Measurements from ENCODE around the gene CHD9.
A peak's percentile ranks its signal among the peaks of the same experiment; 100 is the strongest.

CHD9 gene

DNA sequence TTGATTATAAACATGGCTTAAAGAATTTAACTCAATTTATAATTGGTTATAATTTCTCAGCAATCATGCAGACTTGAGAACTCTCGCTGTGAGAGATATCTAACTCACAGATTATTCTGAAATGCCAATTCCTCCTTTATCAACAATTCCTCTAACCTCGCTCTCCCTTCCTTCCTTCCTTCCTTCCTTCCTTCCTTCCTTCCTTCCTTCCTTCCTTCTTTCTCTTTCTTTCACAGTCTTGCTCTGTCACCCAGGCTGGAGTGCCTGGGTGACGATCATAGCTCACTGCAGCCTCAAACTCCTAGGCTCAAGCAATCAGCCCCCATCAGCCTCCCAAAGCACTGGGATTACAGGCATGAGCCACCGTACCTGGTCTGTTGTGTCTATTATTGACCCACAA is 42.4 kb downstream of the CHD9 start:
- no peak for DNase-seq

DNA sequence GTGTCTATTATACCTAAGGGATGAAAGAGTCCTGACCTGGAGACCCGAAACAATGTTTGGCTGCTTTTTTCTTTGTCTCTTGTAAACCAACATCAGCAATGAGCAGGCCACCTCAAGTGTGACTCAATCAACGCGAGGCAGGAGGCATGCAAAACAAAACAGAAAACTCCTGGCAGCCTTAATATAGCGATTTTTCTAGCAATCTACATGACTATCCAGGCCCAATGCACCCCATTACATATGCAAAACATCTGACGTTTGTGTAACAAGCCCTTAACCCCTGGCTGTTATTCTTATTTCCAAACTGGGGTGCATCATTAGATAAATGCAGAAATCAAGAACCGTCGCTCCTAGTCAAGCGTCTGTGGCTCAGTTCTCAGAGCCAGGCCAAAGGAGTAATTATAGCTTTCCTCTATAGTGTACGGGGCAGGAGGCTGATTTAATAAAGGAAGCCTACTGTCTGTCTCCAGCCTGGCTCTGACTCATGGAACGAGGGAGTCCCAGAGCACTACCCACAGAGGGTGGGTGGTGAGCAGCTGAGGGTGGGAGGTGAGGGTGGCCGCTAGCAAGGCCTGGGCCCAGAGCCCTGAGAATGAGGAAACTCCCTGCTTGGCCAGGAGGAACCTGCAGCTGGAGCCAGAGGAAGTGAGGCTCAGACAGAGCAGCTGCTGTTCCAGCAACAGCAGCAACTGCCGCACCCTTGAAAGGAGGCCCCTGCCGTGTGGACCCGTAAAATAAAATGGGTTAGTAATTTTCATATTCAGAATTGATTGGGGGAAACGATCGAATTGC is 43.9 kb downstream of the CHD9 start:
- peak; percentile 45 for DNase-seq

DNA sequence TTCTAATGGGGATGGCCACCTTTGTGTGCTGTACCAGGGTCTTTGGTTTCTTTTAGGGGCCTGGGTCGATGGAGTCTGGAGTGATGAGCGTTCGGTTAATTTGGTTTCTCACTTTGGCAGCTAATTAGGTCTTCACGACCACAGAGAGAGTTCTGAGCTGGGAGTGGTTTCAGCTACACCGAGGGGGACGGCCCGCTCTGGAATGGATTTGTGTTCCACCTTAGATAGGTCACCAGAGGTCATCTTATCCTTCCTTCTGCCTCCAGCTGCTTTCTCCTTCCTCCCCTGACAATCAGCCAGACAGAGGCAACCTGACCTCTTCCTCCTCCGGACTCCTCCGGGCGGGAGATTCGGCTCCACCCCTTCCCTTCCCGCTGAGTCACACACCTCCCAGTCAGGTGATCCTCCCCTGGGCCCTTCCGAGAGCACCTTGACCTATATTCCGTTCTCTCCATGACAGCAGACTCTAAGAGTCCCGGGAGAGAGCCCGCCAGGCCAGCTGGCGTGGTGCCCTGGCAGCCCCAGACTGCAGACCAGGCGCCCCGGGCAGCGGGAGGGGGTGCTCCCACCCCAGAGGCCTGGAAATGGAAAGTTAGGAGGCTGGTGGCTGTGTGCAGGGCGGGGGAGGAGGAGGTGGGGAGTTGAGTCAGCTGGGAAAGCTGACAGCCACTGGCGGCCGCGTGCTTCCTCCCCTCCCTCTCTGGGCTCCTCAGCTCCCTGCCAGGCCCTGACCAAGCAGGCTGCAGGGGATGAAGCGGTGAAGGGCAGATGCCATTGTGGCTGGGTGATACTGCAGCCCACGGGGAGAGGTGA is 44.7 kb downstream of the CHD9 start:
- DNase-seq: peak; percentile 55

DNA sequence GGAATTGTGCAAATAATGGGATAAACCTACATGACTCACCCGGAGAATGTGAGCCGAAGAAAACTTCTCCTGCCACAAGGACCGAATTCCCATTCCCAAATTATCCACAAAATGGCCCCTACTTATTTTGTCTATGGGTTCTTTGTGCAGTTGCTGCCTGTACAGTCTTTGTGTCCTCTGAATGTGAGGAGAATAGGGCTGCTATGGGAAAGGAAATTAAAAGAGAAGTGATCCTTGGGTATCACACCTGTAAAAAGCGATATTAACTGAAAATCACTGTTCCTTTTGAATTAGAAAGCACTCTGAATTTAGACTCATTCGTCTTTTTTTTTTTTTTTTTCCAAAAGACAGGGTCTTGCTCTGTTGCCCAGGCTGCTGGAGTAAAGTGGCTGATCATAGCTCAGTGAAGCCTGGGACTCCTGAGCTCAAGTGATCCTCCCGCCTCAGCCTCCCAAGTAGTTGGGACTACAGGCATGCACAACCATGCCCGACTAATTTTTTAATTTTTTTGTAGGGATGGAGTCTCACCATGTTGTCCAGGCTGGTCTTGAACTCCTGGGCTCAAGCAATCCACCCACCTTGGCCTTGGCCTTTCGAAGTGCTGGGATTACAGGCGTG is 45.4 kb downstream of the CHD9 start:
- DNase-seq: no peak

DNA sequence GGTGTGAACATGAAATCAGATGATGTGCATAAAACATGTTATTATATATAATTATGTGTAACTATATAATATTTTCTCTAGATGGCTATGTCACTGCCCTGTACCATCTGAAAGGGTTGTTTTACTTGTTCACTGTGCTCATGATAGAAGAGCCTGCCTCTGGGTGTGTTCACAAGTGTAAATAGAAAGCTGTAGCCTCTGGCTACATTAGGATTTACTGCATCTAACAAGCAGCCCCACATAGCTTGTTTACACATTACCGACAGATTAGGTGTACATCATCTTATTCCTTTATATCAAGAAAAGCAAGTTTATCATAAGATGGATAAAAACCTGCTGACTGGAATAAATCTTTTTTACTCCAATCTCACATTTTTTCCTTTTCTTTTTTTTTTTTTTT is 46.1 kb downstream of the CHD9 start:
- DNase-seq: no peak

DNA sequence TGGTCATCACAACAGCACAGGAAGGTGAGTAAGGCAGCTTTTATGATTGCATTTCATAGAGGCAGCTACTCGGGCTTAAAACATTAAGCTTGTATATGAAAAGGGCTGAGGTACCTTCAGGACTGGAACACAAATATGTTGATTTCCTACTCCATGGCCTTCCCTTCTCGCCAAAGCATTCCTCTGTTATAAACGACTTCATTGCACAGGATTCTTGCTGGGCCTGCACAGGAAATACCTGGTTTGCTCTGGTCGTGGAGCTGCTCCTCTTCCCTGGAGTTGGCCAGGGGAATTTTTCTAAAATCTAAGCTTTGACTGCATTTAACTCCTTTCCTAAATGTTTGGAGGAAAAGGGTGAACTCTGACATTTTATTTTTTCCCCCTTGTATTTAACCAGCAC is 49.0 kb downstream of the CHD9 start:
- no peak for DNase-seq

DNA sequence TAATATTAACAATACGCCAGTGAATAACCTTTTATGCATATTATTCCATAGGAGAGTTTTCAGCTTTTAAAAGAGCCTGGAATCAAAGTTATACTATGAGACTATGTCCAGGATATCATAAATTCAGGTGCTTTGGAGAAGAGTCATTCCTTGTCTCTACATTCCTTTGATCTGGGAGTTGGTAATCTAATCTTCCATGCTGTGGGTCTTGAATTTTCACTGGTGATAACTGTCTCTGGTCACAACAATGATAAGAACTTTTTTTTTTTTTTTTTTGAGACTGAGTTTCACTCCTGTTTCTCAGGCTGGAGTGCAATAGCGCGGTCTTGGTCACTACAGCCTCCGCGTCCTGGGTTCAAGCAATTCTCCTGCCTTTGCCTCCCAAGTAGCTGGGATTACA is 50.8 kb downstream of the CHD9 start:
- DNase-seq: no peak

DNA sequence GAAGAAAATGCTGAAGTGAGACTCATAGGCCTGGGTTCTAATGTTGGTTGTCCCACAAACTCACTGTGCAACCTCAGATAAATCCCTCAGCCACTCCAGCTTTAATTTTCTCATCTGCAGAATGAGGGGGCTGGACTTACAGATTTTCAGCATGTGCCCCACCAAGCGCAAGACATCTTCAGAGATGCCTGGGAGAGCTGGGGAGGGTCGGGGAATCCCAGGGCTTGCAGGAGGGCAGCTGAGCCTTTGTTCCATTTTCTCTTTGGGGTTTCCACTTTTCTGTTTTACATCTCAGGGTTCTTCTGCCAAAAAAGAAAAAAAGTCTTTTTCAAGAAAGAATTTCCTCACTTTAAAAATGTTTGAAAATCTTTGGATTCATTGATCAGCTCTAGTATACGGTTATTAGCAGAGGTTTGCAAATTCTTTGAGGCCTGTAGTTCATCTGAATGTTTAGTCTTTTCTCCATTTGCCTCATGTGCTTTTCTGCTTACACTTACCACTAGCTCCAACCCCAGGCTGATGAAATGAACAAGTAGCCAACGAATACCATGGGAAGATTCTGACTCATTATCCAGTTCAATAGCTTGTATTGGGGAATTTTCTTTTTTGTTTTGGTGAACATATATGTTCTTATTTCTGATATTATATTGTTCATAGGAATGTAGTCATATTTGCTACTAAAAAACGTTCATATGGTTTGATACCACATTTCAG is 56.4 kb downstream of the CHD9 start:
- no peak for DNase-seq

DNA sequence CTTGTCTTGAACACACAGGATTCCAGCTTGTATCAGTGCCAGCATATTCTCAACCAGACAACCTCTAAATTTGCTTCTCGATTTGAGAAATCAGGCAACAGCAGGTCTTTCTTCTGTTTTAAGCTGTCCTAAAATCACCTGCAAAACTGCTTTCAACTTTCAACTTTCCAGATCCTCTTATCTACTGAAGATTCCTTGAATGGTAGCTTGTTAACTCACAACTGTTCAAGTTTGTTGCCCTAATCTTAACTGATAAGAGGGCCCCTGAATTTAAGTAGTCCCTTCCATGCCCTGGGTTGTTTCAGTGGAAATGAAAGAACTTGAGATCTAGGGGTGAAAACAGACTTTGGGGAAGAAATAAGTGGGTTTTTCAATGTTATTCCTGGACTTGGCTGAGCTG is 57.2 kb downstream of the CHD9 start:
- DNase-seq: no peak

DNA sequence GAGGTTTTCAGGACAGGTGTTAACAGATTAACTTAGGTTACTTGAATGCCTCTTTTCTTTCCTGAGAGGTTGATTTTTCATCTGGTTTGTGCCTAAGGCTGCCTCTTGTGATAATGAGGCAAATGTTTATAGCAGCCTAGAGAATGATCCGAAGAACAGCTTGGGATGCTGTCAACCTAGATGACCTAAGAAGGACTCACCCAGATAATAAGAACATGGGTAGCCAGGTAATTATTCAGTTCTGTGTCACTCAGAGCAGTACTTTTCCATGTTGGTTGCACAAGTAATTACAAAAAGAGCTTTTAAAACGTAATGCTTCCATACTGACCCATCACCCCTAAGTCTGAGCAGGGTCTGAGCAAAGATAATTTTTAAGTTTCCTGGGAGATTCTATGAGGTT is 60.3 kb downstream of the CHD9 start:
- no peak for DNase-seq

DNA sequence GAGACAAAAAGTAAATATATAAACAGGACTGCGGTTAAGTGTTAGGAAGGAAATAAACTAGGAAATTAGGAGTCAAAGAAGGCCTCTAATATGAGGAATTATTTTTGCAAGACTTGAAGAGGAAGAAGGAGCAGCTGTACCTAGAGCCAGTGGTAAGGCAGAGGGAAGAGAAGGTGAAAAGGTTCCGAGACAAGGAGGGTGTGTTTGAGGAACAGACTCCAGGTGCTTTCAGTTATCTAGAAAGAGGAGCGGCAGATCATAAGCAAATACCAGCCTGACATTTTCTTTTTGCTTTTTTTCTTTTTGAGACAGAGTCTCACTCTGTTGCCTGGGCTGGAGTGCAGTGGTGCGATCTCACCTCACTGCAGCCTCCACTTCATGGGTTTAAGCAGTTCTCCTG is 61.0 kb downstream of the CHD9 start:
- DNase-seq: no peak

DNA sequence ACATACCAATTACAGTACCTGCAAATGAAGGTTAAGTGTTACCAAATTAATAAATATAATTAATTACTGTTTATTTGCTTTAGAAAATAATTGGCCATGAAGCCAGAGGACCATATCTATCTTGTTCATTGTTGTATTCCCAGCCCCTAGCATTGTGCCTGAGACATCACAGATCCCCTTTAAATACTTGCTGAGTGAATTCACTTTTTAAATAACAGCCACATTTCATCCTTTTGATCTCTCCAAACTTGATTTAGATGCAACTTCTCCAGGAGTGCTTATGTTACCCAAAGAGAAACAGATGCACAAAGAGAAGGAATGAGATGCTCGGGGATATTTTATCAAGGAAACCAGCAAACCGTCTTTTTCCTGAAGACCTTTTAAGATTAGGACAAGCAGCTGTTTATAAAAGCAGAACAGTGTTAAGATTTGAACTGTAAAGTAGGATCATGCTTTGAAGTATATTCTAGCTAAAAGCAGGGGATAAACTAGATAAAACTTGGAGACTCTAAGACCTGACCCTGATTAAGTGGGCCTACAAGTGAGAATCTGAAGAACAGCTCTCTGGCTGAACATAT is 66.3 kb downstream of the CHD9 start:
- DNase-seq: no peak

DNA sequence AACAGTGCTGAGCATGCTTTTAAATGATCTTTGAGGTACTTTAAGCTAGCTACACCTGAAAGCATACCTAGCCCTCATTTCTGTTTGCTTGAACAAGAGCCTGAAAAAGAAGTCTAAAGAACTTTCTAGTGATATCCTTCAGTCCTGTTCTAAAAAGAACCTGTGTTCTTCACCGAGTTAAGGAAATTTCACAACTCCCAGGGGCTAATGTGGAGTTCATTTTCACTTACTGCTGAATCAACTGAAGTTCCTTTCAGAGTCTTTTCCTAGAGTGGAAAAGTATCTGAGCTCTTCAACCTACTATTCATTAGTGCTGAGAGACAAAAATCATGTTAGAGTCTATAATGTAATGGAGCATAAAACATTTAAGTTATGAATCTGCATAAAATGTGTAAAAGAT is 66.9 kb downstream of the CHD9 start:
- DNase-seq: no peak

DNA sequence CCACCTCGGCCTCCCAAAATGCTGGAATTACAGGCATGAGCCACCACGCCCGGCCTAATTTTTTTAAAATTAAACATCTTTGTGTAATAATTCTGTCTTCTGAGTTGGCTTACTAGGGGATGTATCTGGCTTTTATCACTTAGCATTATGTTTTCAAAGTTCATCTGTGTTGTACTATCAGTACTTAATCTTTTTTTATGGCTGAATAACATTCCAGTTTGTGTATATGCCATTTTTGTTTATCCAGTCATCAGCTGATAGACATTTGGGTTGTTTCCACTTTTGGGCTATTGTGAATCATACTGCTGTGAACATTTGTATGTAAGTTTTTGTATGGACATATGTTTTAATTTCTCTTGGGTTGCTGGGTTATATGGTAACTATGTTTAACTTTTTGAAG is 69.0 kb downstream of the CHD9 start:
- DNase-seq: no peak

DNA sequence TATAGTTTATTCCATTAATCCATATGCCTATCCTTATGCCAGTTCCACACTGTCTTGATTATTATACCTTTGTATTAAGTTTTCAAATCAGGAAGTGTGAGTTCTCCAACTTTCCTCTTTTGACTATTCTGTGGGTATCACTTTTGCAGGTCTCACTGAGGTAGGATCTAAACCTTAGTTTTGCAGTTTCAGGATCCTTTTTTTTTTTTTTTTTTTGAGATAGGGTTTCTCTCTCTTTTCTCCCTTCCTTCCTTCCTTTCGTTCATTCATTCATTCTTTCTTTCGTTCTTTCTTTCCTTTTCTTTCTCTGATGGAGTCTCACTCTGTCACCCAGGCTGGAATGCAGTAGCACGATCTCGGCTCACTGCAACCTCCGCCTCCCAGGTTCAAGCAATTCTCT is 71.6 kb downstream of the CHD9 start:
- DNase-seq: no peak

DNA sequence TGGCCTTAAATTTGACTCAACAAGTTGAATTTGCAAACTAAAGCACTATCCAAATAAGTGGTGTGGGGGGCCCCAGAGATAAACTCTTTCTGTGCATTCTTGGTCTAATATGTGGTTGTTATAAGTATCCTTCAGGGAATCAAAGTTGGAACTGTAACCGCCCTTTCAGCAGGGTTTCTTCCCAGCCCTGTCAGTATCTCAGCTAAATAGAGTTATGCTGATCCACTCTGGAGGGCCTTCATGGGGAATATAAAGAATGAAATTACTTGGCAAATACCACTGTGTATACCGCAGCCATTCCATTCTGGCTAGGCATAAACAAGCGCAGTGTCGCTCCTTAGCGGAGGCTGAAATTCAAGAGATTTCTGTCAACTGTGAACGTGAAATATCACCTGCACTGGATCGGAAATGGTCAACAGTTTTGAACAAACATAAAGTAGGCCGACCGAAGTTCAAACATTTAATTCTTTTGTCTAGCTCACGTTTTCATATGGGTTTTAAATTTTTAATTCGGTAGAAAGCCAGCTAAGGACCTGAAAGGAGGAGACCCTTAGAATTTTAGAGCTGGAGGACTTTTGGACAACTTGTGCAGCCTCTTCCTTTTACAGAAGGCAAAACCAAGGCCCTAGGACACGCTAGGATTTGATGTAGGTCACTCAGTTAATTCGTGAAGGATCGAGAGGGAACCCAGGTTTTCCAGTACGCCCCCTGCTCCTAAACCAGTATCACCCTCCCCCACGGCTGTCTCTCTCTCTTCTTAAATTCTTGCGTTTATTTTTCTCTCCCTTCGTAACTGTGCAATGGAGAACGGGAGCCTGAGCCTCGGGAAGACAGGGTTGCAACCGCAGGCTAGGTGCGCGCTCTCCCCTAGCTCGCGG is 74.7 kb downstream of the CHD9 start:
- no peak for DNase-seq

DNA sequence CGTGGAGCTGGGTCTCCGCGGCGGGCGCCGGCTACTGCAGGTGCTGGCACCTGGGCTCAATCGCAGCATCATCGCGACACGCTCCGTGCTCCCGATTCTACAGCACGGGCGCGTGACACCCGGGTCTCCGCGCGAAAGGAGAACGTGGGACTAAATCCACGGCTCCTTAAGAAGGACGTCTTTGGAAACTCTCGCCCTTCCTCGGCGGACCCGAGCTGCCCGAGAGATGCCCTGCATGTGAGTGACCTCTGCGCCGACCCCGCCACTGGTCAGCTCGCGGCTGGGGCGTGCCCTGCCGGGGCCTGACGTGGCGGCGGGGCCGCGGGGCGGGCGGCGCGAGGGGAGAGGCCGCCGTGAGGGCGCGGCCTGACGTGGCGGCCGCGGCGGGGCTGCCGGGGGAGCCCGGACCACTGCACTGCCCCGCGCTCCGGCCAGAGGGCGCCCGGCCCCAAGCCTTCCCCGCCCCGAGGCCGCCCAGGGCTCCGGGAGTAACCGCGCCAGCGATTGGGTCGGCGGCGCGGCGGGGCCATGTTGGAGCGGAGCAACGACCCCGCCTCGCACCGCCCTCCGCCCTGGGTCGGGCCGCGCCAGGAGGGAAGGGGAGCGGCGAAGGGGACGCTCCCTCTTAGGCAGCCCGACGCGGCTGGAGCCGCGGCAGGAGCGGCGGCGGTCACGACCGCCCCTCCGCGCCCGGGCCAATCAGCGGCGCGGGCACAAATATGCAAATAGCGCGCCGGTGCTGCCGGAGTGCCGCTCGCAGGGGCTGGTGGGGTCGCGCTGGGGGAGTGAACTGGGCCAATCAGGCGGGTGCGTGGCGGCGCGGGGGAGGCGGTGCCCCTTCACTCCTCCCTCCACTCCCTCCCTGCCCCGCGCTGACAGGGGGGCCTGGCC is 75.6 kb downstream of the CHD9 start:
- DNase-seq: peak; percentile 95

DNA sequence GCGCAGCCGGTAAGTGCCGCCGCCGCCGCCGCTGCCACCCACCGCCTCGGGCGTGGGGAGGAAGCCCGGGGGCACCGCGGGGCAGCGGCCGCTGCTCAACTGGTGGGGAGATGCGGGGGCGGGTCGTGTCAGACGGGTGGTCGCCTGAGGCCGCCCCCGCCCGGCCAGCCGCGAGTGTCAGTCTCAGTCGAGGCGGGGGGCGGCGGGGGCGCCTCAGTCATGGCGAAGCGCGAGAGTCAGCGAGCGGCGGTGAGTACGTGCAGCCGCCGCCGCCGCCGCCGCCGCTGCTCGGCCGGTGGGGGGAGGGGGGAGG is 76.2 kb downstream of the CHD9 start:
- no peak for DNase-seq

DNA sequence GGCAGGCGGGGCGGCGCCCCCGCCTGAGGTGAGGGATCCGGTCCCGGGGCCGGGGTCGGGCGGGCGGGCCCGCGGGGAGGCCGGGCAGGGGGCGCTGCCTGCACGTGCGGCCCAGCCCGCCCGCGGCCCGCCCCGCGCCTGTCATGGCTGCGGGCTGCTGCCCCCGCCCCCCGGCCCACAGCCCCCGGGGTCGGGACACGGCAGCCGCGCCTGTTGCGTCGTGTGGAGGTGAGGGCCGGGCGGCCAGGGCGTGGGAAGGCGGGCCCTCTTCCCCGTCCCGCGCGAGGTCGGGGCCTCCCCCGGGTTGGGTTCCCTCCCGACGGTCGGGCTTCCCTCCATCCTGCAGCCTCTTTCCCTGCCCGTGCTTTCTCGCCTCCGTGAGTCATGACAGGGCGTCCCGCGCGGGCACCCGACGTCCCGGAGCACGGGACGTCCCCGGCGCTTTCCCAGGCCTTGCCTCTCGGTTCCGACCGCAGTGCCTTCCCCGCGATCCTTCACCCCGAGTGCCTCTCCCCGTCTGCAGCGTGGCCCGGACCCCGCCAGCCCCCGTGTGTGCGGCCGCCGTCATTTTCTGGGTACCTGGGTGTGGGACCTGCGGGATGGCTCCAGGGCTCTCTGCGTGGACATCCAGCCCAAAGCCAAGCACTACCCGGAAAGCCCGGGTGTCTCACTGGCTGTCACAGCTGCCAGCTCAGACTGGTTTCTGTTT is 76.7 kb downstream of the CHD9 start:
- peak; percentile 53 for DNase-seq

DNA sequence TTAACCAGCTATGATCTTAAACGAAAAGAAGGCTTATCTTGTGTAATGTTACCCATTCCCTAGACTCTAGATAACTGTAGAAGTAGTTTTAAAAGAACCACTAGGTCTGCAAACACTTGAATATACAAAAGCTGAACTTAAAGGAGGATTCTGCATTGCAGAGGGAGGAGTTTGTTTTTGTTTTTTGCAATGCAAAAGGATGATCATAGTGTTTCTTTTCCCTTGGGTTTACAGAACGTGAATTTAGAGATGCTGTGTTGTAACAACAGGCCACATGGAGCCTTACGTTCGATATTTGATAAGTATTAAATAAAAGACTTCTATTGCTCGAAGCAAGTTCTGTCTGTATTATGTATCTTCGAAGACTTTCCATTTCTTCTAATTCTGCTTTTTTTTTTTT is 77.6 kb downstream of the CHD9 start:
- no peak for DNase-seq
